GM21367 (cell line): ENCODE data around the gene EIF4G1.

Experiments
- ATAC-seq: cut with Tn5 transposase; IDR thresholded peaks from one replicate; pipeline ENCODE4 v1.9.1; 2021; ENCODE audit not compliant: unreplicated experiment

The EIF4G1 gene

DNA sequence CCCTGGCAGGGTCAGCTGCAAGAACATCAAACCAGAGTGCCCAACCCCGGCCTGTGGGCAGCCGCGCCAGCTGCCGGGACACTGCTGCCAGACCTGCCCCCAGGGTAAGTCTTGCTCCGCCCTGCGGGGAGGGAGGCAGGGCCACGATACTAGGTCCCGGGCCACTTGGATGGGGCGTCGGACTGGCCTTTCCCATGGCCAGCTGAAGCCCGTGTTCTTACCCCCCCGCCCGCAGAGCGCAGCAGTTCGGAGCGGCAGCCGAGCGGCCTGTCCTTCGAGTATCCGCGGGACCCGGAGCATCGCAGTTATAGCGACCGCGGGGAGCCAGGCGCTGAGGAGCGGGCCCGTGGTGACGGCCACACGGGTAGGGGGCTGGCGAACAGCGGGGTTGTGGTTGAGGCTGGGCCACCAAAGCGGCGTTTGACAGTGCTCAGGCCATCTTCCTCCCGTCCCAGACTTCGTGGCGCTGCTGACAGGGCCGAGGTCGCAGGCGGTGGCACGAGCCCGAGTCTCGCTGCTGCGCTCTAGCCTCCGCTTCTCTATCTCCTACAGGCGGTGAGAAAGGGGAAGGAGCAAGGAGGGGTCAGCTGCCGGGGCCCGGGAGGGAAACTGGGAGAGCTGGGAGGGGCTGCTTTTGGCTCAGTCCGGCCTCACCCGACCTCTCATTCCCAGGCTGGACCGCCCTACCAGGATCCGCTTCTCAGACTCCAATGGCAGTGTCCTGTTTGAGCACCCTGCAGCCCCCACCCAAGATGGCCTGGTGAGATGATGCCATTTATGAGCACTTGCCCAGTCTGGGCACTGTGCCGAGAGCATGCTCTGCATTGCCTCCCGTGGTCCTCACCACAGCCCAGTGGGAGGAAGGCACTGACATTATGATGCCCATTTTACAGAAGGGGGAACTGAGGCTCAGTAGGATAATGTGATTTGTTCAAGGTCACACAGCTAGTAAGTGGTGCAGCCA lies 67.1 kb downstream of the EIF4G1 start:
- no peak for ATAC-seq

DNA sequence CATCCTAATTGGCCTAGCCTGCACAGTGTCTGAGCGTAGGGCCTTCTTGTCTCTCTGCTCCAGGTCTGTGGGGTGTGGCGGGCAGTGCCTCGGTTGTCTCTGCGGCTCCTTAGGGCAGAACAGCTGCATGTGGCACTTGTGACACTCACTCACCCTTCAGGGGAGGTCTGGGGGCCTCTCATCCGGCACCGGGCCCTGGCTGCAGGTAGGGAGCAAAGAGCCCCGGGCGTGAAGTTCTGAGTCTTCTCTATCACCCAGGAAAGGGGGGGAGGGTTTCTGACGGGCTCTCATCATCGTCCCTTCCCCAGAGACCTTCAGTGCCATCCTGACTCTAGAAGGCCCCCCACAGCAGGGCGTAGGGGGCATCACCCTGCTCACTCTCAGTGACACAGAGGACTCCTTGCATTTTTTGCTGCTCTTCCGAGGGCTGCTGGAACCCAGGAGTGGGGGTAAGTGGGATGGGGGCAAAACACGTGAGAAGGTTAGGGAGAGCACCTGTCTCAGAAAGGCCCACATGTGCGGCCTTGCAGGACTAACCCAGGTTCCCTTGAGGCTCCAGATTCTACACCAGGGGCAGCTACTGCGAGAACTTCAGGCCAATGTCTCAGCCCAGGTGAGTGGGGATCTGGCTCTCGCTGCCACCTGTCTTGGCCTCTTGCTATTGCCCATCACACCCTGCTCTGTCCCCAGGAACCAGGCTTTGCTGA lies 68.1 kb downstream of the EIF4G1 start:
- no peak for ATAC-seq

DNA sequence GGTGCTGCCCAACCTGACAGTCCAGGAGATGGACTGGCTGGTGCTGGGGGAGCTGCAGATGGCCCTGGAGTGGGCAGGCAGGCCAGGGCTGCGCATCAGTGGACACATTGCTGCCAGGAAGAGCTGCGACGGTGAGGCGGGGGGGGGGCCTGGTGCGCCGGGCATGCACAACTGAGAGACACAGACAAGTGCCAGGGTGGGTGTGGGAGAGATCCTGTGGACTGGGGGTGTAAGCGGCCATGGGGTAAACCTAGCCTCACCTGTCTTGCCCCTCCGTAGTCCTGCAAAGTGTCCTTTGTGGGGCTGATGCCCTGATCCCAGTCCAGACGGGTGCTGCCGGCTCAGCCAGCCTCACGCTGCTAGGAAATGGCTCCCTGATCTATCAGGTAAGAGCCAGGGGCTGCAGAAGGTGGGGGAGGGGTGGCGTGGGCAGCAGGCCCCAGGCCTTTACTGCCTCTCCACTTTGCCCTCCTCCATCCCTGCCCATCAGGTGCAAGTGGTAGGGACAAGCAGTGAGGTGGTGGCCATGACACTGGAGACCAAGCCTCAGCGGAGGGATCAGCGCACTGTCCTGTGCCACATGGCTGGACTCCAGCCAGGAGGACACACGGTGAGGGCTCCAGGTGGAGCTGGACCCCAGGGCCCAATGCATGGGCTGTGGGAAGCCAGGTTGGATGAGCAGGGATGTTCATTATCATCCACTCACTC lies 68.8 kb downstream of the EIF4G1 start:
- no peak for ATAC-seq

DNA sequence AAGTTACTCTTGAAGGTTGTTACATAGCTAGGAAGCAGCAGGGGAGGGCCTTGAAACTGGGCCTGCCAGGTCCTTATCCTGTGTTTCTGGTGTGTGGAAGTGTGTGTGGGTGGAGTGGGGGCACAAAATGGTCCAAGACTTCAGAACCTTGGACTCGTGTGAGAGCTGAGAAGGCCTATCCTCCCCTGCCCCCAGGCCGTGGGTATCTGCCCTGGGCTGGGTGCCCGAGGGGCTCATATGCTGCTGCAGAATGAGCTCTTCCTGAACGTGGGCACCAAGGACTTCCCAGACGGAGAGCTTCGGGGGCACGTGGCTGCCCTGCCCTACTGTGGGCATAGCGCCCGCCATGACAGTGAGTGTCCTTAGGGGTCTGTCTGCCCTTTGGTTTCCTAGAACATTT lies 69.9 kb downstream of the EIF4G1 start:
- no peak for ATAC-seq
